Measurements from ENCODE around the gene SHOC1. TPM values are rescaled to one million over a fixed set of nuclear protein-coding genes. Genes with fewer than 3 reads are reported as not detected.
"Not testable (repeated sequence)": the region's sequence is repeated elsewhere in the genome, so short reads cannot be mapped to it uniquely, and the experiment has no call there.

Gene SHOC1
- total and polyA plus RNA-seq, 8 donors: 0.06 to 0.25 (median 0.09) TPM; not detected in 1

- TF ChIP-seq CTCF (IDR thresholded peaks at IDR 0.05): no peak
- no peak overlapping the region for H3K4me3 ChIP-seq
- no peaks in the 10 kb centered on the region for H3K36me3 ChIP-seq
- no peaks in the 10 kb centered on the region for H3K27me3 ChIP-seq
- 82 to 84% methylated on average over 7 of the region's 7 CpGs for WGBS, 2 donors
- no peaks in the 10 kb centered on the region for H3K9me3 ChIP-seq
- H3K27ac ChIP-seq: no peak overlapping the region
- FAIRE-seq (no peak), DNase-seq (no peak), ATAC-seq (peak in 1 of 4 donors; percentile 47)
- no peaks in the 10 kb centered on the region for H3K4me1 ChIP-seq
- intact Hi-C loops (cut with DNase I): no loop called here
Measured at GRCh38 chr9:111815285-111816070, 20.7 kb upstream of the SHOC1 start.

GRCh38 chr9:111812337-111812736 is 17.6 kb upstream of the SHOC1 start:
- WGBS, 2 donors: 52 to 62% methylated on average over 3 of the region's 3 CpGs
- no peak for TF ChIP-seq CTCF (IDR thresholded peaks at IDR 0.05)
- Histone ChIP-seq H3K27ac (no peak overlapping the region), H3K9me3 (no peaks in the 10 kb centered on the region), H3K27me3 (no peaks in the 10 kb centered on the region), H3K36me3 (no peaks in the 10 kb centered on the region), H3K4me1 (no peaks in the 10 kb centered on the region), H3K4me3 (no peak overlapping the region)
- DNase-seq: no peak
- intact Hi-C loops (cut with DNase I): no loop called here
- FAIRE-seq: no peak
- no peak for ATAC-seq

- Histone ChIP-seq H3K9me3 (no peaks in the 10 kb centered on the region), H3K4me3 (no peak overlapping the region), H3K27ac (no peak overlapping the region), H3K4me1 (no peaks in the 10 kb centered on the region), H3K36me3 (no peaks in the 10 kb centered on the region), H3K27me3 (no peaks in the 10 kb centered on the region)
- no peak for TF ChIP-seq CTCF (IDR thresholded peaks at IDR 0.05)
- FAIRE-seq: no peak
- no peak for ATAC-seq
- intact Hi-C loops (cut with DNase I): no loop called here
- DNase-seq: no peak
- WGBS, 2 donors: 83 to 92% methylated on average over 4 of the region's 4 CpGs
Measured at GRCh38 chr9:111810908-111811307, 16.2 kb upstream of the SHOC1 start.

GRCh38 chr9:111810415-111810814 is 15.7 kb upstream of the SHOC1 start:
- H3K4me3 ChIP-seq; FAIRE-seq; H3K4me1 ChIP-seq; H3K27me3 ChIP-seq; H3K9me3 ChIP-seq; ATAC-seq; DNase-seq; intact Hi-C loops (cut with DNase I); H3K36me3 ChIP-seq; H3K27ac ChIP-seq: not testable (repeated sequence)
- 96 to 100% methylated on average over 2 of the region's 2 CpGs for WGBS, 2 donors

- ATAC-seq (no peak), DNase-seq (no peak), FAIRE-seq (no peak)
- Histone ChIP-seq H3K9me3 (no peaks in the 10 kb centered on the region), H3K27me3 (no peaks in the 10 kb centered on the region), H3K36me3 (no peaks in the 10 kb centered on the region), H3K4me3 (no peak overlapping the region), H3K4me1 (no peaks in the 10 kb centered on the region), H3K27ac (no peak overlapping the region)
- WGBS, 2 donors: 83 to 96% methylated on average over 1 of the region's 1 CpG
- TF ChIP-seq CTCF (IDR thresholded peaks at IDR 0.05): no peak
- intact Hi-C loops (cut with DNase I): no loop called here
Measured at GRCh38 chr9:111807197-111807596, 12.5 kb upstream of the SHOC1 start.
